GM23338 (cell line): ENCODE measurements around the gene EML1. TPM values are rescaled to one million over a fixed set of nuclear protein-coding genes. Genes with fewer than 3 reads are reported as not detected.

Experiments used
- ATAC-seq: fragments of 200-7000 bp; cut with Tn5 transposase; 3 replicates; pipeline ENCODE4 v1.9.1; 2020
- DNase-seq: peaks from one replicate; pipeline ENCODE4 v3.0.0-alpha.2; 2015; ENCODE audit warnings: low spot score
- H2AFZ ChIP-seq: fragments of 200-600 bp; sonication (generic); 2 replicates; pipeline ENCODE4 v1.8.0; 2016; ENCODE audit warnings: antibody characterized with exemption, mild to moderate bottlenecking, moderate library complexity
- H3F3A ChIP-seq: fragments of 200-600 bp; sonication (generic); replicated peaks from 2 replicates; pipeline ENCODE4 v1.8.0; 2017; ENCODE audit warnings: antibody characterized with exemption, mixed run types, low read depth
- H3K27ac ChIP-seq: fragments of 200-600 bp; sonication (generic); 2 replicates; pipeline ENCODE4 v1.6.1; 2016; ENCODE audit warnings: low read depth
- H3K27me3 ChIP-seq: fragments of 200-600 bp; sonication (generic); 2 replicates; pipeline ENCODE4 v1.8.0; 2016; ENCODE audit warnings: mild to moderate bottlenecking, mixed run types, moderate library complexity; ENCODE audit not compliant: insufficient read depth
- H3K36me3 ChIP-seq: fragments of 200-600 bp; sonication (generic); 2 replicates; pipeline ENCODE4 v1.8.0; 2016; ENCODE audit warnings: mild to moderate bottlenecking; ENCODE audit not compliant: insufficient read depth
- H3K4me1 ChIP-seq: fragments of 200-600 bp; sonication (generic); 2 replicates; pipeline ENCODE4 v1.8.0; 2016; ENCODE audit warnings: mild to moderate bottlenecking, moderate library complexity; ENCODE audit not compliant: insufficient read depth
- H3K4me2 ChIP-seq: fragments of 200-600 bp; sonication (generic); 2 replicates; pipeline ENCODE4 v1.7.1; 2017; ENCODE audit warnings: mixed run types
- H3K4me3 ChIP-seq: fragments of 200-600 bp; sonication (generic); 2 replicates; pipeline ENCODE4 v1.6.1; 2016; ENCODE audit warnings: mixed run types
- H3K79me2 ChIP-seq: fragments of 200-600 bp; sonication (generic); replicated peaks from 2 replicates; pipeline ENCODE4 v1.8.0; 2017; ENCODE audit warnings: mild to moderate bottlenecking; ENCODE audit not compliant: insufficient read depth
- H3K9me2 ChIP-seq: fragments of 200-600 bp; sonication (generic); 2 replicates; pipeline ENCODE4 v1.8.0; 2017; ENCODE audit not compliant: insufficient read depth
- H4K20me1 ChIP-seq: fragments of 200-600 bp; sonication (generic); replicated peaks from 2 replicates; pipeline ENCODE4 v1.8.0; 2017; ENCODE audit warnings: mild to moderate bottlenecking; ENCODE audit not compliant: insufficient read depth
- H3K27ac Mint-ChIP-seq: 2 replicates; pipeline ENCODE4 v1.8.0; 2020; ENCODE audit warnings: inconsistent platforms, mild to moderate bottlenecking, moderate library complexity, mixed read lengths
- H3K27me3 Mint-ChIP-seq: 3 replicates; pipeline ENCODE4 v1.8.0; 2022; ENCODE audit warnings: low read depth, mild to moderate bottlenecking, moderate library complexity, mixed read lengths, inconsistent platforms; ENCODE audit not compliant: insufficient read depth, poor library complexity
- H3K36me3 Mint-ChIP-seq: 3 replicates; pipeline ENCODE4 v1.8.0; 2021; ENCODE audit warnings: low read depth, mild to moderate bottlenecking, inconsistent platforms, moderate library complexity, mixed read lengths
- H3K4me1 Mint-ChIP-seq: 3 replicates; pipeline ENCODE4 v1.8.0; 2020; ENCODE audit warnings: mild to moderate bottlenecking, inconsistent platforms, mixed read lengths
- H3K4me3 Mint-ChIP-seq: 3 replicates; pipeline ENCODE4 v1.8.0; 2021; ENCODE audit warnings: moderate library complexity, mild to moderate bottlenecking, inconsistent platforms, mixed read lengths
- H3K9me3 Mint-ChIP-seq: 3 replicates; pipeline ENCODE4 v1.8.0; 2020; ENCODE audit warnings: moderate library complexity, mild to moderate bottlenecking, inconsistent platforms, mixed read lengths
- CREB1 ChIP-seq: fragments of 250-450 bp; sonication (Bioruptor Pico); IDR thresholded peaks from 2 replicates; pipeline ENCODE4 v1.5.0; 2020; ENCODE audit warnings: low read depth, mild to moderate bottlenecking, moderate library complexity
- ETS1 ChIP-seq: IDR thresholded peaks from 2 replicates; pipeline ENCODE4 v1.6.1; 2016; ENCODE audit warnings: antibody characterized with exemption
- EZH2phosphoT487 ChIP-seq: fragments of 200-600 bp; sonication (generic); IDR thresholded peaks from one replicate; pipeline ENCODE4 v1.8.1; 2018; ENCODE audit warnings: antibody characterized with exemption; ENCODE audit not compliant: unreplicated experiment
- JUNB ChIP-seq: IDR thresholded peaks from one replicate; pipeline ENCODE4 v1.6.1; 2016; ENCODE audit warnings: antibody characterized with exemption; ENCODE audit not compliant: unreplicated experiment
- POLR2AphosphoS5 ChIP-seq: IDR thresholded peaks from 2 replicates; pipeline ENCODE4 v1.6.1; 2016; ENCODE audit warnings: antibody characterized with exemption, low read depth
- REST ChIP-seq: IDR thresholded peaks from one replicate; pipeline ENCODE4 v1.6.1; 2018; ENCODE audit warnings: antibody characterized with exemption; ENCODE audit not compliant: unreplicated experiment
- STAT1 ChIP-seq: IDR thresholded peaks from one replicate; pipeline ENCODE4 v1.6.1; 2016; ENCODE audit warnings: antibody characterized with exemption; ENCODE audit not compliant: unreplicated experiment
- polyA plus RNA-seq: library from polyadenylated mRNA; unstranded; fragments of >200 nt; fragmentation: Nextera tagmentation; extraction: Ambion mirVana; gene quantifications from 2 replicates; pipeline ENCODE4 v1.2.1, GENCODE V29; 2016
- total RNA-seq: library from RNA; depleted of rRNA; stranded (reverse); fragments of >200 nt; shearing (Covaris generic); gene quantifications from 2 replicates; pipeline ENCODE4 v1.2.3, GENCODE V29; 2014

The EML1 gene
- total and polyA plus RNA-seq, 2 experiments from 2014 or later: 7.0 to 18.1 TPM

- H4K20me1 ChIP-seq: peaks cover 11% of the 10 kb centered on the region
- DNase-seq (no peak), ATAC-seq (no peak)
- Mint-ChIP-seq H3K27me3 (peaks cover 44% of the 10 kb centered on the region), H3K4me1 (peaks cover 34% of the 10 kb centered on the region), H3K36me3 (peaks cover 8% of the 10 kb centered on the region; the same call in 1 of the 3 replicates), H3K9me3 (peaks cover 15% of the 10 kb centered on the region), H3K27ac (no peak overlapping the region), H3K4me3 (peak overlapping the region; percentile 4; the same call in 1 of the 3 replicates)
- H3K4me2 ChIP-seq: no peak overlapping the region
- peaks cover 13% of the 10 kb centered on the region; the same call in 1 of the 2 replicates for H3K4me1 ChIP-seq
- TF ChIP-seq EZH2phosphoT487: no peak
- TF ChIP-seq REST: no peak
- no peak for TF ChIP-seq POLR2AphosphoS5
- no peak for TF ChIP-seq ETS1
- TF ChIP-seq CREB1: no peak
- 0 out of 2 replicates have a peak, but pooled peaks cover 3% of the 10 kb centered on the region for H3F3A ChIP-seq
- H2AFZ ChIP-seq: no peak overlapping the region
- no peak overlapping the region for H3K27ac ChIP-seq
- H3K36me3 ChIP-seq: no peaks in the 10 kb centered on the region; the same call in 1 of the 2 replicates
- H3K79me2 ChIP-seq: peaks cover 25% of the 10 kb centered on the region
- H3K27me3 ChIP-seq: peaks cover 44% of the 10 kb centered on the region
- H3K9me2 ChIP-seq: peaks cover 4% of the 10 kb centered on the region; the same call in 1 of the 2 replicates
- H3K4me3 ChIP-seq: no peak overlapping the region
Observed at GRCh38 chr14:99969673-99970322, 176.6 kb downstream of the EML1 start.

GRCh38 chr14:99971087-99971940 lies 178.1 kb downstream of the EML1 start:
- Histone ChIP-seq H3K27me3 (peaks cover 44% of the 10 kb centered on the region), H3K9me2 (peaks cover 4% of the 10 kb centered on the region; the same call in 1 of the 2 replicates), H2AFZ (peak overlapping the region; percentile 93; the same call in 1 of the 2 replicates), H3K4me2 (peak overlapping the region; percentile 71), H3K27ac (no peak overlapping the region), H3K79me2 (peaks cover 38% of the 10 kb centered on the region), H3K4me1 (peaks cover 13% of the 10 kb centered on the region; the same call in 1 of the 2 replicates), H3K36me3 (no peaks in the 10 kb centered on the region; the same call in 1 of the 2 replicates), H3K4me3 (peak overlapping the region; percentile 57), H3F3A (0 out of 2 replicates have a peak, but pooled peaks cover 3% of the 10 kb centered on the region), H4K20me1 (peaks cover 11% of the 10 kb centered on the region)
- Mint-ChIP-seq H3K4me1 (peaks cover 34% of the 10 kb centered on the region), H3K4me3 (peak overlapping the region; percentile 88), H3K36me3 (peaks cover 8% of the 10 kb centered on the region; the same call in 1 of the 3 replicates), H3K27ac (no peak overlapping the region), H3K27me3 (peaks cover 44% of the 10 kb centered on the region), H3K9me3 (peaks cover 15% of the 10 kb centered on the region)
- peak; percentile 95 for DNase-seq
- TF ChIP-seq JUNB (no peak), POLR2AphosphoS5 (peak; percentile 77), STAT1 (no peak)
- peak; percentile 73 for ATAC-seq
